ENCODE measurements around the gene CCDC85C. TPM values are rescaled to one million over a fixed set of nuclear protein-coding genes. Genes with fewer than 3 reads are reported as not detected.

The CCDC85C gene
- total and polyA plus RNA-seq, 2 of the 8 experiments (the other 6 are each of a cell fraction or from before 2014, with no cell fraction given), result 16.8 to 35.8 TPM

DNA sequence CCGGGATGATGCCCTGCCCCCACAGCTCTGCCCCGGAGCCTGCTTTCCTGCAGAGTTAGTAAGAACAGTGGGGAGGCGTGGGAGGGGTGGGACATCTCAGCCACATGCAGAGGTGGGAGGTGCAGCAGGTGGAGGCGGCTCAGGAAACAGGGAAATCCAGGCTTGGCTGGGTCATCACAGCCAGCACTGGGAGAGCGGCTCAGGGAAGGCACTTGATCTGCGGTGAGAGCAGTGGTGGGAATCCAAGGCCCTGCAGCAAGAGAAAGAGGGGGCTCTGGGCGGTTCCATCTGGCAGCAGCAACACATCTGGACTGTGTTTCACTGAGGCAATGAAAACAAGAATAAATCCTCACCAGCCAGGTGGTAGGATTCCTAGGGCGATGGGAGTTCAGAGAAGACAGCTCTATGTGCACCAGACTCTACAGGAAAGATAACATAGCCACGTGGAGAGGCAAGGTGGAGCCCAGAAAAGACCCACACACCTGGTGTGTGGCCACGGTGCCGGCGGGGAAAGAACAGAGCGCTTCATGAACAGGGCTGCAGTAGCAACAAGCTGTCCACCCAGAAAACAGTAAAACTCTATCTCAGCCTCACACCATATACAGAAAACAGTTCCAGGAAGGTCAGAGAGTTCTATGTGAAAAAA is 57.6 kb downstream of the CCDC85C start:
- Histone ChIP-seq H4K91ac (replicated peaks; ENCODE audit: insufficient read length, low read length) (no peak overlapping the region), H2BK20ac (ENCODE audit: low read length) (no peak overlapping the region), H3K23ac (ENCODE audit: insufficient read length) (no peak overlapping the region), H3K23me2 (ENCODE audit: low read depth, low read length) (peaks cover 2% of the 10 kb centered on the region; the same call in 1 of the 2 replicates), H2BK15ac (ENCODE audit: low read length) (no peak overlapping the region), H3K36me3 (ENCODE audit: control insufficient read depth in 2 of 4, insufficient read depth in 4 of 4, low read length in 3 of 4) (no peaks in the 10 kb centered on the region), H4K5ac (ENCODE audit: insufficient read length, low read depth, low read length) (no peak overlapping the region), H3K9ac (replicated peaks in 1 of 4; ENCODE audit: extremely low read depth in 1 of 4, low read depth in 3 of 4, low read length in 3 of 4) (no peak overlapping the region; a peak in 1 of 7 replicates), H2AK5ac (ENCODE audit: low read depth, low read length) (no peak overlapping the region), H4K20me1 (replicated peaks in 1 of 2; ENCODE audit: control insufficient read depth in 1 of 2, insufficient read depth in 2 of 2, low read length in 2 of 2) (peaks cover 4 to 22% of the 10 kb centered on the region in 2 experiments), H3K9me3 (ENCODE audit: insufficient read depth in 2 of 2, low read depth in 1 of 2, low read length in 1 of 2) (no peaks in the 10 kb centered on the region), H3K79me1 (ENCODE audit: low read depth, low read length) (peaks cover 27% of the 10 kb centered on the region), H4K8ac (ENCODE audit: extremely low read depth, insufficient read depth, low read length) (no peak overlapping the region), H3K14ac (ENCODE audit: insufficient read length) (no peak overlapping the region), H3K4me2 (ENCODE audit: insufficient read depth in 1 of 2, low read depth in 2 of 2, low read length in 2 of 2) (peak overlapping the region; percentile 25 to 29; a peak in 2 of 4 replicates), H3K56ac (replicated peaks; ENCODE audit: insufficient read length, low read depth, low read length) (no peak overlapping the region), H3K27me3 (replicated peaks in 1 of 4; ENCODE audit: control insufficient read depth in 3 of 4, extremely low read depth in 1 of 4, insufficient read depth in 3 of 4, low read length in 3 of 4) (no peaks in the 10 kb centered on the region), H2BK5ac (ENCODE audit: low read depth, low read length) (no peak overlapping the region), H3K4ac (replicated peaks; ENCODE audit: insufficient read length, low read depth, low read length) (no peak overlapping the region), H2BK120ac (replicated peaks; ENCODE audit: low read depth, low read length) (no peak overlapping the region), H3K18ac (ENCODE audit: extremely low read depth, low read length) (no peak overlapping the region; the same call in 1 of the 2 replicates), H3K79me2 (ENCODE audit: control insufficient read depth in 1 of 2, insufficient read depth in 2 of 2, low read length in 2 of 2) (peaks cover 0 to 78% of the 10 kb centered on the region in 2 experiments; a peak in 2 of 4 replicates), H3K27ac (ENCODE audit: low read depth, low read length) (no peak overlapping the region), H3K4me1 (replicated peaks in 1 of 4; ENCODE audit: control insufficient read depth in 3 of 4, insufficient read depth in 4 of 4, low read length in 3 of 4) (peaks cover 8 to 26% (median 13%) of the 10 kb centered on the region in 4 experiments; a peak in 6 of 7 replicates), H2BK12ac (ENCODE audit: low read depth, low read length) (no peak overlapping the region), H2AFZ (ENCODE audit: low read length) (no peak overlapping the region), H3K4me3 (ENCODE audit: extremely low read depth in 1 of 4, insufficient read depth in 2 of 4, low read depth in 3 of 4, low read length in 4 of 4) (no peak overlapping the region)
- FAIRE-seq (peak; percentile 13), DNase-seq (ENCODE audit: low read depth in 1 of 2, low spot score in 2 of 2) (no peak)
- no peak for TF ChIP-seq KDM5A (IDR thresholded peaks at IDR 0.05; ENCODE audit: low read length)
- TF ChIP-seq, protein P1, sequence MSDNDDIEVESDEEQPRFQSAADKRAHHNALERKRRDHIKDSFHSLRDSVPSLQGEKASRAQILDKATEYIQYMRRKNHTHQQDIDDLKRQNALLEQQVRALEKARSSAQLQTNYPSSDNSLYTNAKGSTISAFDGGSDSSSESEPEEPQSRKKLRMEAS (IDR thresholded peaks at IDR 0.05), result 0 out of 2 replicates have a peak, but pooled peaks have one; percentile 15
- CTCF ChIA-PET (ENCODE audit: partially characterized antibody), result interaction anchor here (0.8 to 3.5 kb wide), 8 partner anchors 9 to 82 kb away, joined by 3 to 17 read pairs (median 4); no protein-coding TSS in a partner anchor
- POLR2A ChIA-PET (ENCODE audit: partially characterized antibody), result interaction anchor here (1.6 kb wide), 1 partner anchor 8 kb away, joined by 5 read pairs; no protein-coding TSS in a partner anchor
- WGBS, 2 experiments (ENCODE audit: extremely low coverage in 1 of 2, insufficient coverage in 1 of 2, insufficient read length in 1 of 2, insufficient replicate concordance in 2 of 2, low coverage in 1 of 2, low lambda C conversion rate in 2 of 2, missing lambda C conversion rate in 1 of 2), result 47% methylated on average over 13 of the region's 13 CpGs; no CpG with 5 or more reads in 1 of the 2 experiments

Measured in H1 (cell line).